Suprapubic skin (tissue), 4 donors: ENCODE results near the gene BRICD5.

Source experiments
- POLR2A ChIP-seq, 2 donors: fragments of 450-650 bp; IDR thresholded peaks; one replicate each; pipeline ENCODE4 v1.6.1; 2017; ENCODE audit warnings: antibody characterized with exemption in 2 of 2, mild to moderate bottlenecking in 2 of 2, moderate library complexity in 2 of 2
- POLR2AphosphoS5 ChIP-seq, 3 donors: sonication (generic); formaldehyde crosslinking; IDR thresholded peaks; one replicate each; pipeline ENCODE4 v1.6.1; 2017; ENCODE audit warnings: antibody characterized with exemption in 3 of 3
- TF ChIP-seq, protein P1 (sequence below), 2 donors: fragments of 200-600 bp in 1 of 2; fragments of 450-650 bp in 1 of 2; sonication (generic) in 1 of 2; IDR thresholded peaks; one replicate each; pipeline ENCODE4 v1.5.1; 2016 to 2019; ENCODE audit warnings: antibody characterized with exemption in 2 of 2, mild to moderate bottlenecking in 1 of 2, moderate library complexity in 1 of 2

DNA sequence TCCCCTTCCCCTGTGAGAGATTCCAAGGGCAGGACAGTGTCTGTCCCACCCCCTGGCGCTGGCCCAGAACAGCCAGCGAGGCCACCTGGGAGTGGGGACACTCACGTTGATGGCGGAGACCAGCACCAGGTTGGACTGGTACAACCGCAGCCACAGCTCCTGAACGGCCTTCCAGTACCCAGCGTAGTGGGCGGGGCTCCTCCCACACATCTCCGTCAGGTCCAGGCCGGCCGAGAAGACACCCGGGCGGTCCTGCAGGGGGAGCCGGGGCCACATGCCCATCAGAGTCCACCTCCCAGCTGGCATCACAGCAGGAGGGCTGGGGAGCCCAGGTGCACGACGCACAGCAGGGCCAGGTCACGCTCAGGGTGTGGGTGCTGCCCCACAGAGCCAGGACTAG lies 33.6 kb upstream of the BRICD5 start:
- TF ChIP-seq, protein P1, sequence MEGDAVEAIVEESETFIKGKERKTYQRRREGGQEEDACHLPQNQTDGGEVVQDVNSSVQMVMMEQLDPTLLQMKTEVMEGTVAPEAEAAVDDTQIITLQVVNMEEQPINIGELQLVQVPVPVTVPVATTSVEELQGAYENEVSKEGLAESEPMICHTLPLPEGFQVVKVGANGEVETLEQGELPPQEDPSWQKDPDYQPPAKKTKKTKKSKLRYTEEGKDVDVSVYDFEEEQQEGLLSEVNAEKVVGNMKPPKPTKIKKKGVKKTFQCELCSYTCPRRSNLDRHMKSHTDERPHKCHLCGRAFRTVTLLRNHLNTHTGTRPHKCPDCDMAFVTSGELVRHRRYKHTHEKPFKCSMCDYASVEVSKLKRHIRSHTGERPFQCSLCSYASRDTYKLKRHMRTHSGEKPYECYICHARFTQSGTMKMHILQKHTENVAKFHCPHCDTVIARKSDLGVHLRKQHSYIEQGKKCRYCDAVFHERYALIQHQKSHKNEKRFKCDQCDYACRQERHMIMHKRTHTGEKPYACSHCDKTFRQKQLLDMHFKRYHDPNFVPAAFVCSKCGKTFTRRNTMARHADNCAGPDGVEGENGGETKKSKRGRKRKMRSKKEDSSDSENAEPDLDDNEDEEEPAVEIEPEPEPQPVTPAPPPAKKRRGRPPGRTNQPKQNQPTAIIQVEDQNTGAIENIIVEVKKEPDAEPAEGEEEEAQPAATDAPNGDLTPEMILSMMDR (IDR thresholded peaks at IDR 0.05): no peak
- TF ChIP-seq POLR2AphosphoS5 (IDR thresholded peaks at IDR 0.05): no peak
- TF ChIP-seq POLR2A (IDR thresholded peaks at IDR 0.05): no peak
